ENCODE measurements around the gene KRT33B.

The KRT33B gene

DNA sequence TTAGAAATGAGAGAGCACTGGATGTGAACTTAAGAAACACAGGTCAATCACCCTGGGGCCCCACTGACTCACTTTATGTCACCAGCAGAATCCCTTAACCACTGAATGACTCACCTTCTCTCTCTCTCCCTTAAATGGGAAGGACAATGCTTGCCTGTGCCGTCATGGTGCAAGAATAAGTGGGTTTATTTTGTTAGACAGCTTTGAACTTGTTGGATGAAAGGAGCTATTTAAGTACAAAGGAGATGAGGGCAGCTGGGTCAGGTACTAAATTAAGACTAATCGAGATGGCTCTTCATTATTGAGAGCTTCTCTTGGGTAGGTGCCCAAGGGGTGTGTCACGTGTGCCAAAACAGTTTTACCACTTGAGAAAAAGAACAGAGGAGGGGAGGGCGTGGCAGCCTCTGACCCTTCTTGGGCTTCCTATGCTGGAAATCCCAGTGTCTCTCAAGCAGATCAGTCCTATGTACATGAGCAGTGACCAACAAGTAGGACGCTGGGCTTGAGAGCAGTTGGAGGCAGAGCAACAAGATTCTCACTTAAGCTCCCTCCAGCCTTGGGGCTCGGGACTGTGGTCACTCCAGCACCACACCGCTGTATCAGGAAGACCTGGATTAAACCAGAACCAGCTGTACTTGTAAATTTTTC lies 34.5 kb upstream of the KRT33B start (continued):
- TF ChIP-seq, protein P1, sequence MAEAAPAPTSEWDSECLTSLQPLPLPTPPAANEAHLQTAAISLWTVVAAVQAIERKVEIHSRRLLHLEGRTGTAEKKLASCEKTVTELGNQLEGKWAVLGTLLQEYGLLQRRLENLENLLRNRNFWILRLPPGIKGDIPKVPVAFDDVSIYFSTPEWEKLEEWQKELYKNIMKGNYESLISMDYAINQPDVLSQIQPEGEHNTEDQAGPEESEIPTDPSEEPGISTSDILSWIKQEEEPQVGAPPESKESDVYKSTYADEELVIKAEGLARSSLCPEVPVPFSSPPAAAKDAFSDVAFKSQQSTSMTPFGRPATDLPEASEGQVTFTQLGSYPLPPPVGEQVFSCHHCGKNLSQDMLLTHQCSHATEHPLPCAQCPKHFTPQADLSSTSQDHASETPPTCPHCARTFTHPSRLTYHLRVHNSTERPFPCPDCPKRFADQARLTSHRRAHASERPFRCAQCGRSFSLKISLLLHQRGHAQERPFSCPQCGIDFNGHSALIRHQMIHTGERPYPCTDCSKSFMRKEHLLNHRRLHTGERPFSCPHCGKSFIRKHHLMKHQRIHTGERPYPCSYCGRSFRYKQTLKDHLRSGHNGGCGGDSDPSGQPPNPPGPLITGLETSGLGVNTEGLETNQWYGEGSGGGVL (tag by site-specific recombination; IDR thresholded peaks at IDR 0.05), result peak; percentile 78; the same call in 1 of the 2 replicates
- TF ChIP-seq, protein P2, sequence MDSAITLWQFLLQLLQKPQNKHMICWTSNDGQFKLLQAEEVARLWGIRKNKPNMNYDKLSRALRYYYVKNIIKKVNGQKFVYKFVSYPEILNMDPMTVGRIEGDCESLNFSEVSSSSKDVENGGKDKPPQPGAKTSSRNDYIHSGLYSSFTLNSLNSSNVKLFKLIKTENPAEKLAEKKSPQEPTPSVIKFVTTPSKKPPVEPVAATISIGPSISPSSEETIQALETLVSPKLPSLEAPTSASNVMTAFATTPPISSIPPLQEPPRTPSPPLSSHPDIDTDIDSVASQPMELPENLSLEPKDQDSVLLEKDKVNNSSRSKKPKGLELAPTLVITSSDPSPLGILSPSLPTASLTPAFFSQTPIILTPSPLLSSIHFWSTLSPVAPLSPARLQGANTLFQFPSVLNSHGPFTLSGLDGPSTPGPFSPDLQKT (IDR thresholded peaks at IDR 0.05; ENCODE audit: borderline replicate concordance, low read depth, low read length), result no peak
- TF ChIP-seq ZNF114 (tag by site-specific recombination; IDR thresholded peaks at IDR 0.05) (no peak), TRIM28 (IDR thresholded peaks at IDR 0.05; ENCODE audit: borderline replicate concordance, low read length) (0 out of 2 replicates have a peak, but pooled peaks have one; percentile 0), ZSCAN23 (tag by site-specific recombination; IDR thresholded peaks at IDR 0.05) (peak; percentile 76; the same call in 1 of the 2 replicates), GLI2 (tag by site-specific recombination; IDR thresholded peaks at IDR 0.05; ENCODE audit: borderline replicate concordance, low read depth) (peak; percentile 87), ZNF529 (tag by site-specific recombination; IDR thresholded peaks at IDR 0.05; ENCODE audit: insufficient replicate concordance) (peak; percentile 28), ZBTB1 (tag by site-specific recombination; IDR thresholded peaks at IDR 0.05) (no peak), ZNF677 (tag by site-specific recombination; IDR thresholded peaks at IDR 0.05) (no peak), ZNF514 (tag by site-specific recombination; IDR thresholded peaks at IDR 0.05) (no peak), ZNF366 (tag by site-specific recombination; conservative IDR thresholded peaks at IDR 0.05) (peak; percentile 77), YY2 (tag by site-specific recombination; IDR thresholded peaks at IDR 0.05) (peak; percentile 34; the same call in 1 of the 2 replicates), ZNF776 (tag by site-specific recombination; IDR thresholded peaks at IDR 0.05; ENCODE audit: borderline replicate concordance) (no peak), ZNF473 (tag by site-specific recombination; IDR thresholded peaks at IDR 0.05) (peak; percentile 25; the same call in 1 of the 2 replicates)
- TF ChIP-seq, protein P3, sequence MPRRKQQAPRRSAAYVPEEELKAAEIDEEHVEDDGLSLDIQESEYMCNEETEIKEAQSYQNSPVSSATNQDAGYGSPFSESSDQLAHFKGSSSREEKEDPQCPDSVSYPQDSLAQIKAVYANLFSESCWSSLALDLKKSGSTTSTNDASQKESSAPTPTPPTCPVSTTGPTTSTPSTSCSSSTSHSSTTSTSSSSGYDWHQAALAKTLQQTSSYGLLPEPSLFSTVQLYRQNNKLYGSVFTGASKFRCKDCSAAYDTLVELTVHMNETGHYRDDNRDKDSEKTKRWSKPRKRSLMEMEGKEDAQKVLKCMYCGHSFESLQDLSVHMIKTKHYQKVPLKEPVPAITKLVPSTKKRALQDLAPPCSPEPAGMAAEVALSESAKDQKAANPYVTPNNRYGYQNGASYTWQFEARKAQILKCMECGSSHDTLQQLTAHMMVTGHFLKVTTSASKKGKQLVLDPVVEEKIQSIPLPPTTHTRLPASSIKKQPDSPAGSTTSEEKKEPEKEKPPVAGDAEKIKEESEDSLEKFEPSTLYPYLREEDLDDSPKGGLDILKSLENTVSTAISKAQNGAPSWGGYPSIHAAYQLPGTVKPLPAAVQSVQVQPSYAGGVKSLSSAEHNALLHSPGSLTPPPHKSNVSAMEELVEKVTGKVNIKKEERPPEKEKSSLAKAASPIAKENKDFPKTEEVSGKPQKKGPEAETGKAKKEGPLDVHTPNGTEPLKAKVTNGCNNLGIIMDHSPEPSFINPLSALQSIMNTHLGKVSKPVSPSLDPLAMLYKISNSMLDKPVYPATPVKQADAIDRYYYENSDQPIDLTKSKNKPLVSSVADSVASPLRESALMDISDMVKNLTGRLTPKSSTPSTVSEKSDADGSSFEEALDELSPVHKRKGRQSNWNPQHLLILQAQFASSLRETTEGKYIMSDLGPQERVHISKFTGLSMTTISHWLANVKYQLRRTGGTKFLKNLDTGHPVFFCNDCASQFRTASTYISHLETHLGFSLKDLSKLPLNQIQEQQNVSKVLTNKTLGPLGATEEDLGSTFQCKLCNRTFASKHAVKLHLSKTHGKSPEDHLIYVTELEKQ (tag by site-specific recombination; IDR thresholded peaks at IDR 0.05; ENCODE audit: borderline replicate concordance), result peak; percentile 97
- TF ChIP-seq, protein P4, sequence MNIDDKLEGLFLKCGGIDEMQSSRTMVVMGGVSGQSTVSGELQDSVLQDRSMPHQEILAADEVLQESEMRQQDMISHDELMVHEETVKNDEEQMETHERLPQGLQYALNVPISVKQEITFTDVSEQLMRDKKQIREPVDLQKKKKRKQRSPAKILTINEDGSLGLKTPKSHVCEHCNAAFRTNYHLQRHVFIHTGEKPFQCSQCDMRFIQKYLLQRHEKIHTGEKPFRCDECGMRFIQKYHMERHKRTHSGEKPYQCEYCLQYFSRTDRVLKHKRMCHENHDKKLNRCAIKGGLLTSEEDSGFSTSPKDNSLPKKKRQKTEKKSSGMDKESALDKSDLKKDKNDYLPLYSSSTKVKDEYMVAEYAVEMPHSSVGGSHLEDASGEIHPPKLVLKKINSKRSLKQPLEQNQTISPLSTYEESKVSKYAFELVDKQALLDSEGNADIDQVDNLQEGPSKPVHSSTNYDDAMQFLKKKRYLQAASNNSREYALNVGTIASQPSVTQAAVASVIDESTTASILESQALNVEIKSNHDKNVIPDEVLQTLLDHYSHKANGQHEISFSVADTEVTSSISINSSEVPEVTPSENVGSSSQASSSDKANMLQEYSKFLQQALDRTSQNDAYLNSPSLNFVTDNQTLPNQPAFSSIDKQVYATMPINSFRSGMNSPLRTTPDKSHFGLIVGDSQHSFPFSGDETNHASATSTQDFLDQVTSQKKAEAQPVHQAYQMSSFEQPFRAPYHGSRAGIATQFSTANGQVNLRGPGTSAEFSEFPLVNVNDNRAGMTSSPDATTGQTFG (tag by site-specific recombination; IDR thresholded peaks at IDR 0.05; ENCODE audit: borderline replicate concordance), result peak; percentile 78; the same call in 1 of the 2 replicates
- TF ChIP-seq, protein P5, sequence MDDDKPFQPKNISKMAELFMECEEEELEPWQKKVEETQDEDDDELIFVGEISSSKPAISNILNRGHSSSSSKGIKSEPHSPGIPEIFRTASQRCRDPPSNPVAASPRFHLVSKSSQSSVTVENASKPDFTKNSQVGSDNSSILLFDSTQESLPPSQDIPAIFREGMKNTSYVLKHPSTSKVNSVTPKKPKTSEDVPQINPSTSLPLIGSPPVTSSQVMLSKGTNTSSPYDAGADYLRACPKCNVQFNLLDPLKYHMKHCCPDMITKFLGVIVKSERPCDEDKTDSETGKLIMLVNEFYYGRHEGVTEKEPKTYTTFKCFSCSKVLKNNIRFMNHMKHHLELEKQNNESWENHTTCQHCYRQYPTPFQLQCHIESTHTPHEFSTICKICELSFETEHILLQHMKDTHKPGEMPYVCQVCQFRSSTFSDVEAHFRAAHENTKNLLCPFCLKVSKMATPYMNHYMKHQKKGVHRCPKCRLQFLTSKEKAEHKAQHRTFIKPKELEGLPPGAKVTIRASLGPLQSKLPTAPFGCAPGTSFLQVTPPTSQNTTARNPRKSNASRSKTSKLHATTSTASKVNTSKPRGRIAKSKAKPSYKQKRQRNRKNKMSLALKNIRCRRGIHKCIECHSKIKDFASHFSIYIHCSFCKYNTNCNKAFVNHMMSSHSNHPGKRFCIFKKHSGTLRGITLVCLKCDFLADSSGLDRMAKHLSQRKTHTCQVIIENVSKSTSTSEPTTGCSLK (tag by site-specific recombination; IDR thresholded peaks at IDR 0.05), result no peak
- TF ChIP-seq, protein P6, sequence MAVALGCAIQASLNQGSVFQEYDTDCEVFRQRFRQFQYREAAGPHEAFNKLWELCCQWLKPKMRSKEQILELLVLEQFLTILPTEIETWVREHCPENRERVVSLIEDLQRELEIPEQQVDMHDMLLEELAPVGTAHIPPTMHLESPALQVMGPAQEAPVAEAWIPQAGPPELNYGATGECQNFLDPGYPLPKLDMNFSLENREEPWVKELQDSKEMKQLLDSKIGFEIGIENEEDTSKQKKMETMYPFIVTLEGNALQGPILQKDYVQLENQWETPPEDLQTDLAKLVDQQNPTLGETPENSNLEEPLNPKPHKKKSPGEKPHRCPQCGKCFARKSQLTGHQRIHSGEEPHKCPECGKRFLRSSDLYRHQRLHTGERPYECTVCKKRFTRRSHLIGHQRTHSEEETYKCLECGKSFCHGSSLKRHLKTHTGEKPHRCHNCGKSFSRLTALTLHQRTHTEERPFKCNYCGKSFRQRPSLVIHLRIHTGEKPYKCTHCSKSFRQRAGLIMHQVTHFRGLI (tag by site-specific recombination; IDR thresholded peaks at IDR 0.05), result 0 out of 2 replicates have a peak, but pooled peaks have one; percentile 28
- TF ChIP-seq, protein P7, sequence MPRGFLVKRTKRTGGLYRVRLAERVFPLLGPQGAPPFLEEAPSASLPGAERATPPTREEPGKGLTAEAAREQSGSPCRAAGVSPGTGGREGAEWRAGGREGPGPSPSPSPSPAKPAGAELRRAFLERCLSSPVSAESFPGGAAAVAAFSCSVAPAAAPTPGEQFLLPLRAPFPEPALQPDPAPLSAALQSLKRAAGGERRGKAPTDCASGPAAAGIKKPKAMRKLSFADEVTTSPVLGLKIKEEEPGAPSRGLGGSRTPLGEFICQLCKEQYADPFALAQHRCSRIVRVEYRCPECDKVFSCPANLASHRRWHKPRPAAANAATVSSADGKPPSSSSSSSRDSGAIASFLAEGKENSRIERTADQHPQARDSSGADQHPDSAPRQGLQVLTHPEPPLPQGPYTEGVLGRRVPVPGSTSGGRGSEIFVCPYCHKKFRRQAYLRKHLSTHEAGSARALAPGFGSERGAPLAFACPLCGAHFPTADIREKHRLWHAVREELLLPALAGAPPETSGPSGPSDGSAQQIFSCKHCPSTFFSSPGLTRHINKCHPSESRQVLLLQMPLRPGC (tag by site-specific recombination; IDR thresholded peaks at IDR 0.05), result peak; percentile 97
- TF ChIP-seq, protein P8, sequence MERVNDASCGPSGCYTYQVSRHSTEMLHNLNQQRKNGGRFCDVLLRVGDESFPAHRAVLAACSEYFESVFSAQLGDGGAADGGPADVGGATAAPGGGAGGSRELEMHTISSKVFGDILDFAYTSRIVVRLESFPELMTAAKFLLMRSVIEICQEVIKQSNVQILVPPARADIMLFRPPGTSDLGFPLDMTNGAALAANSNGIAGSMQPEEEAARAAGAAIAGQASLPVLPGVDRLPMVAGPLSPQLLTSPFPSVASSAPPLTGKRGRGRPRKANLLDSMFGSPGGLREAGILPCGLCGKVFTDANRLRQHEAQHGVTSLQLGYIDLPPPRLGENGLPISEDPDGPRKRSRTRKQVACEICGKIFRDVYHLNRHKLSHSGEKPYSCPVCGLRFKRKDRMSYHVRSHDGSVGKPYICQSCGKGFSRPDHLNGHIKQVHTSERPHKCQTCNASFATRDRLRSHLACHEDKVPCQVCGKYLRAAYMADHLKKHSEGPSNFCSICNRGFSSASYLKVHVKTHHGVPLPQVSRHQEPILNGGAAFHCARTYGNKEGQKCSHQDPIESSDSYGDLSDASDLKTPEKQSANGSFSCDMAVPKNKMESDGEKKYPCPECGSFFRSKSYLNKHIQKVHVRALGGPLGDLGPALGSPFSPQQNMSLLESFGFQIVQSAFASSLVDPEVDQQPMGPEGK (tag by site-specific recombination; IDR thresholded peaks at IDR 0.05), result peak; percentile 56
